ENCODE data around the gene OR2T12.
"Not testable (repeated sequence)": the region's sequence is repeated elsewhere in the genome, so short reads cannot be mapped to it uniquely, and the experiment has no call there.

DNA sequence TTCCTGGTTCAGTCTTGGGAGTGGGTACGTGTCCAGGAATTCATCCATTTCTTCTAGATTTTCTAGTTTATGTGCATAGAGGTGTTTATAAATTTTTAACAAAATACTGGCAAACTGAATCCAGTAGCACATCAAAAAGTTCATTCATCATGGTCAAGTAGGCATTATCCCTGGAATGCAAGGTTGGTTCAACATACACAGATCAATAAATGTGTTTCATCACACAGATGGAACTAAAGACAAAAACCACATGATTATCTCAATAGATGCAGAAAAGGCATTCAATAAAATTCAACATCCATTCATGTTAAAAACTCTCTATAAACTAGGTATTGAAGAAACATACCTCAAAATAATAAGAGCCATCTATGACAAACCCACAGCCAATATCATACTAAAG, 43.9 kb downstream of the OR2T12 start:
- TF ChIP-seq, protein P1, sequence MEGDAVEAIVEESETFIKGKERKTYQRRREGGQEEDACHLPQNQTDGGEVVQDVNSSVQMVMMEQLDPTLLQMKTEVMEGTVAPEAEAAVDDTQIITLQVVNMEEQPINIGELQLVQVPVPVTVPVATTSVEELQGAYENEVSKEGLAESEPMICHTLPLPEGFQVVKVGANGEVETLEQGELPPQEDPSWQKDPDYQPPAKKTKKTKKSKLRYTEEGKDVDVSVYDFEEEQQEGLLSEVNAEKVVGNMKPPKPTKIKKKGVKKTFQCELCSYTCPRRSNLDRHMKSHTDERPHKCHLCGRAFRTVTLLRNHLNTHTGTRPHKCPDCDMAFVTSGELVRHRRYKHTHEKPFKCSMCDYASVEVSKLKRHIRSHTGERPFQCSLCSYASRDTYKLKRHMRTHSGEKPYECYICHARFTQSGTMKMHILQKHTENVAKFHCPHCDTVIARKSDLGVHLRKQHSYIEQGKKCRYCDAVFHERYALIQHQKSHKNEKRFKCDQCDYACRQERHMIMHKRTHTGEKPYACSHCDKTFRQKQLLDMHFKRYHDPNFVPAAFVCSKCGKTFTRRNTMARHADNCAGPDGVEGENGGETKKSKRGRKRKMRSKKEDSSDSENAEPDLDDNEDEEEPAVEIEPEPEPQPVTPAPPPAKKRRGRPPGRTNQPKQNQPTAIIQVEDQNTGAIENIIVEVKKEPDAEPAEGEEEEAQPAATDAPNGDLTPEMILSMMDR (IDR thresholded peaks at IDR 0.05): not testable (repeated sequence)
- not testable (repeated sequence) for TF ChIP-seq POLR2A (IDR thresholded peaks at IDR 0.05)
